Thoracic aorta endothelial cell (primary cell): ENCODE data around the gene USF3. TPM values are rescaled to one million over a fixed set of nuclear protein-coding genes. Genes with fewer than 3 reads are reported as not detected.

Source experiments
- small RNA-seq: library from RNA; depleted of rRNA; stranded (forward); fragments of <200 nt; gene quantifications from one replicate; pipeline ENCODE3, GENCODE V24; 2012
- total RNA-seq: library from RNA; depleted of rRNA; stranded (reverse); fragments of >200 nt; gene quantifications from 2 replicates; pipeline ENCODE4 v1.2.3, GENCODE V29; 2012

Gene USF3
- total RNA-seq = 14.5 and 15.5 TPM in 2 replicates

DNA sequence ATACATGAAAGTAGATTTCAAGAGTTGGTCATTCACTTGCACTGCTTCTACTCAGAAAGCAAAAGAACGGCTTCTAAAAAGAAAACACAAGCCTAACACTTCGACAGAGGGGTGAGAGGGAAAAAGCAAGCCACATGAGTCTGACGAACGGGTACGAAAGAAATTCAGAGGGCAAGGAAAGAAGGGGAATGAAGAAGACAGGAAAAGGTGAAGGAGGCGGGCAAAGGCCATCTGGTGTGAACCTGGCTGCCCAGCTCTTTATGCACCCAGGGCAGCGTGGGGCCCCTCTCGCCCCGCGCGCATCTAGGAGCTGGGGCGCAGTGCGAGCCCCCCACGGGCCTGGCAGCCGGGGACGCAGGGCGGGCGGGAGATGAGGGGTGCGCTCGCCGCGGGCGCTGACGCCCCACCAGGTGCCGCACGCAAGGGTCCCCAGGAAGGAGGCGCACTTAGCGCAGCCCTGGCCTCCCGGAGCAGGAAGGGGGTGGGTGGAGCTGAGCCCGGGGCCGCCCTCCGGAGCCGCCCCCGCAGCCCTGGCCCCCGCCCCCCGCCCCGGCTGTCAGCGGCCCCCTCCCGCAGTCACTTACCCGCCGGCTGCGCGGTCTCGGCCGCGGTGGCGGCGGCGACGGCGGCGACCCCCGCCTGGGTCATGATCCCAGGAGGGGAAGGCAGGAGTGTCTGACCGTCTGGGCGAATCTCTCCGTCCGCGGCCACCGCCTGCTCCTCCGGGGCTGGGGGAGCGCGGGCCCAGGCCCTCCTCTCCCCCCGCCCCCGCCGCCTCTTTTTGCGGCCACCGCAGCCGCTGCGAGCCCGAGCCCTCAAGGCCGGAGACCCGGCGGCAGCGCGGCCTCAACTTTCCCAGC is at the start of gene USF3:
Gene USF3 (minus strand): TSS at position 857 of the 860 bp plus-strand sequence. CDS start 21,764 bp downstream, outside the sequence.

GRCh38 chr3:113745756-113746547 is 49.5 kb upstream of the USF3 start, which contains the start of gene NAA50:
NAA50 (minus strand) TSS chr3:113746249; CDS start chr3:113745949, 300 bp downstream.

Small RNA genes lying within 50 kb of the gene (small RNA-seq; reads per million reads assigned to genes)
- not detected for gene RN7SL767P

Other genes with a start within 250 kb of the USF3 start
- gene SPICE1, start 181.5 kb downstream of the USF3 start, total RNA-seq = 16.8 and 19.0 TPM in 2 replicates
- gene SIDT1, start 164.1 kb downstream of the USF3 start, total RNA-seq = 0.27 and 0.36 TPM in 2 replicates
- gene NAA50, start 49.6 kb upstream of the USF3 start, total RNA-seq = 264 and 310 TPM in 2 replicates
- 121 and 128 TPM in 2 replicates for gene ATP6V1A, start 50.4 kb upstream of the USF3 start, total RNA-seq
- 29.9 and 32.2 TPM in 2 replicates for gene GRAMD1C, start 142.1 kb upstream of the USF3 start, total RNA-seq